ENCODE results near the gene ZMIZ2.
"Not testable (repeated sequence)": the region's sequence is repeated elsewhere in the genome, so short reads cannot be mapped to it uniquely, and the experiment has no call there.

ZMIZ2 gene, protein sequence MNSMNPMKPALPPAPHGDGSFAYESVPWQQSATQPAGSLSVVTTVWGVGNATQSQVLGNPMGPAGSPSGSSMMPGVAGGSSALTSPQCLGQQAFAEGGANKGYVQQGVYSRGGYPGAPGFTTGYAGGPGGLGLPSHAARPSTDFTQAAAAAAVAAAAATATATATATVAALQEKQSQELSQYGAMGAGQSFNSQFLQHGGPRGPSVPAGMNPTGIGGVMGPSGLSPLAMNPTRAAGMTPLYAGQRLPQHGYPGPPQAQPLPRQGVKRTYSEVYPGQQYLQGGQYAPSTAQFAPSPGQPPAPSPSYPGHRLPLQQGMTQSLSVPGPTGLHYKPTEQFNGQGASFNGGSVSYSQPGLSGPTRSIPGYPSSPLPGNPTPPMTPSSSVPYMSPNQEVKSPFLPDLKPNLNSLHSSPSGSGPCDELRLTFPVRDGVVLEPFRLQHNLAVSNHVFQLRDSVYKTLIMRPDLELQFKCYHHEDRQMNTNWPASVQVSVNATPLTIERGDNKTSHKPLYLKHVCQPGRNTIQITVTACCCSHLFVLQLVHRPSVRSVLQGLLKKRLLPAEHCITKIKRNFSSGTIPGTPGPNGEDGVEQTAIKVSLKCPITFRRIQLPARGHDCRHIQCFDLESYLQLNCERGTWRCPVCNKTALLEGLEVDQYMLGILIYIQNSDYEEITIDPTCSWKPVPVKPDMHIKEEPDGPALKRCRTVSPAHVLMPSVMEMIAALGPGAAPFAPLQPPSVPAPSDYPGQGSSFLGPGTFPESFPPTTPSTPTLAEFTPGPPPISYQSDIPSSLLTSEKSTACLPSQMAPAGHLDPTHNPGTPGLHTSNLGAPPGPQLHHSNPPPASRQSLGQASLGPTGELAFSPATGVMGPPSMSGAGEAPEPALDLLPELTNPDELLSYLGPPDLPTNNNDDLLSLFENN
- 67.1 to 78.4 reads per million in 2 experiments for total RNA-seq

GRCh38 chr7:44748045-44748947 lies at the start of gene ZMIZ2:
Gene ZMIZ2, plus strand, starts transcription at chr7:44748847. Its CDS starts 7,403 bp downstream, at chr7:44756250.
- DNase-seq (ENCODE audit: low read depth): peak; percentile 85

- not testable (repeated sequence) for DNase-seq (ENCODE audit: low read depth)
Observed at GRCh38 chr7:44699598-44699997, 49.0 kb upstream of the ZMIZ2 start.

GRCh38 chr7:44700322-44700721 lies 48.3 kb upstream of the ZMIZ2 start:
- no peak for DNase-seq (ENCODE audit: low read depth)

DNA sequence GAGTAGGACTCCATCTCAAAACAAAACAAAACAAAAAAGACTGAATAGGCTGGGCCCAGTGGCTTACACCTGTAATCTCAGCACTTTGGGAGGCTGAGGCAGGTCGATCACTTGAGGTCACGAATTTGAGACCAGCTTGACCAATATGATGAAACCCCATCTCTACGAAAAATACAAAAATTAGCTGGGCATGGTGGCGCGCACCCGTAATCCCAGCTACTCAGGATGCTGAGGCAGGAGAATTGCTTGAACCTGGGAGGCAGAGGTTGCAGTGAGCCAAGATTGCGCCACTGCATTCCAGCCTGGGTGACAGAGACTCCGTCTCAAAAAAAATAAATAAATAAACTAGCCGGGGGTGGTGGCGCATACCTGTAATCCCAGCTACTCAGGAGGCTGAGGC lies 45.3 kb upstream of the ZMIZ2 start:
- not testable (repeated sequence) for DNase-seq (ENCODE audit: low read depth)

DNA sequence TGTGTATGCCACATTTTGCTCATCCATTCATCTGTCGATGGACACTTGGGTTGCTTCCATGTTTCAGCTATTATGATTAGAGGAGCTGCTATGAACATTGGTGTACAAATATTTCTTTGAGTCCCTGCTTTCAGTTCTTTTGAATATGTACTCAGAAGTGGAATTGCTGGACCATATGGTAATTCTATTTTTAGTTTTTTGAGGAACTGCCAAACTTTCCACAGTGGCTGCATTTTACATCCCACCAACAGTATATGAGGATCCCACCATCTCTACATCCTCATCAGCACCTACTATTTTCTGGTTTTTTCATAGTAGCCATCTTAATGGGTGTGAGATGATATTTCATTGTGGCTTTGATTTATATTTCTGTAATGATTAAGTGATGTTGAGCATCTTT lies 44.7 kb upstream of the ZMIZ2 start:
- DNase-seq (ENCODE audit: low read depth): no peak

DNA sequence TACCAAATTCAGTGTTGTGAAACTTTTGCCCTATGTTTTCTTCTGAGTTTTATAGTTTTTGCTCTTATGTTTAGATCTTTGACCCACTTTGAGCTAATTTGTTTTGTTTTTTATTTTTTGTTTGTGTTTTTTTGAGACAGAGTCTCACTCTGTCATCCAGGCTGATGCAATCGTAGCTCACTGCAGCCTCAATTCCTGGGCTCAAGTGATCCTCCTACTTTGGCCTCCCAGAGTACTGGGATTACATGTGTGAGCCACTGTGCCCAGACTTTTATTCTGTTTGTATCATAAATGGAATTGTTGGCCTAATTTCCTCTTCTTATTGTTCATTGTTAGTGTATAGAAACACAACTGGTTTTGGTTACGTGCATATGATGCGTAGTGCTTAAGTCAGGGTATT lies 43.2 kb upstream of the ZMIZ2 start:
- DNase-seq (ENCODE audit: low read depth): no peak

DNA sequence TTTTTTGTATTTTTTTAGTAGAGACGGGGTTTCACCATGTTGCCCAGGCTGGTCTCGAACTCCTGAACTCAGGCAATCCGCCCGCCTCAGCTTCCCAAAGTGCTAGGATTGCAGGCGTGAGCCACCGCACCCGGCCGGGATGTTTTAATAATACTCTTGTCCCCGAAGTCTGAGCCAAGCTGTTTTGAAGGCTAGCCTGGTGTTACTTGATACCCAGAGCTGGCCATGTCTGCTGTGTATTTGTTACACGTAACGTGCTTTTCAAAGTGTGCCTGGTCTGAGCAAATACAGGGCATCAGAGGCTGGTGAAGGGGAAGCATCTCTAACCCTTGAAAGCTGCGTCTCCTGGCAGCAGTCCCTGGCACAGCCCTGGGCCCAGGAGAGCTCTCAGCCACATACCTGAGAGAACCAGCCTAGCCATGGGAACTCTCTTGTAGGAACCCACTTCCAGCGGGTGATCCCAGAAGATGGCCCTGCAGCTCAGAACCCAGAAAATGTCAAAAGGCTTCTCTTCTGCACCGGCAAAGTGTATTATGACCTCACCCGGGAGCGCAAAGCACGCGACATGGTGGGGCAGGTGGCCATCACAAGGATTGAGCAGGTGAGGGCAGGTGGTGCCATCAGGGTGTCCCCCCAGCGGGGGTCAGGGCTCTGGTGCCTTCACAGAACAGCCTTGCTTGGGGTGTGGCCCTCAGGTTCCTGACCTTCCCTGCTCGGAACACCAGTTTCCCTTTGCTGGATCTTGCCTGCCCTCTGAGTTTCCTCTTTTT lies 41.7 kb upstream of the ZMIZ2 start:
- no peak for DNase-seq (ENCODE audit: low read depth)

DNA sequence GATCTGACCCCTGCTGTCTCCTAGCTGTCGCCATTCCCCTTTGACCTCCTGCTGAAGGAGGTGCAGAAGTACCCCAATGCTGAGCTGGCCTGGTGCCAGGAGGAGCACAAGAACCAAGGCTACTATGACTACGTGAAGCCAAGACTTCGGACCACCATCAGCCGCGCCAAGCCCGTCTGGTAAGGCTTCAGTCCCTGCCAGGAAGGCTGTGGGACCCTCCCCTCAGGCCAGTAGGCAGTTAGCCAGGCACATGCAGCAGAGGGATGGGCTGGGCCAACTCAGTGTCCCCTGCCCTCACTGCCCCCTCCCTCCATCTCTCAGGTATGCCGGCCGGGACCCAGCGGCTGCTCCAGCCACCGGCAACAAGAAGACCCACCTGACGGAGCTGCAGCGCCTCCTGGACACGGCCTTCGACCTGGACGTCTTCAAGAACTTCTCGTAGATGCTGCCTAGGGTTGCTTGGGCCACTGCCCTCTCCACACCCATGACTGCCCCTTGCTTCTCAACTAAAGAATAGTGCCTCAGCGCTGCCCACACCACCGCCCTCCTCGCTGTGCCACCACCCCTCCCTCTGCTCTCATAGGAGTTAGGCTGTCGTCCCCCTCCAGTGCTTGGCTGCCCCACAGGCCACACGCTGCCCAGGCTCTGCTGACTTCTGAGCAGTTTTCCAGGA lies 41.0 kb upstream of the ZMIZ2 start:
- DNase-seq (ENCODE audit: low read depth): no peak

DNA sequence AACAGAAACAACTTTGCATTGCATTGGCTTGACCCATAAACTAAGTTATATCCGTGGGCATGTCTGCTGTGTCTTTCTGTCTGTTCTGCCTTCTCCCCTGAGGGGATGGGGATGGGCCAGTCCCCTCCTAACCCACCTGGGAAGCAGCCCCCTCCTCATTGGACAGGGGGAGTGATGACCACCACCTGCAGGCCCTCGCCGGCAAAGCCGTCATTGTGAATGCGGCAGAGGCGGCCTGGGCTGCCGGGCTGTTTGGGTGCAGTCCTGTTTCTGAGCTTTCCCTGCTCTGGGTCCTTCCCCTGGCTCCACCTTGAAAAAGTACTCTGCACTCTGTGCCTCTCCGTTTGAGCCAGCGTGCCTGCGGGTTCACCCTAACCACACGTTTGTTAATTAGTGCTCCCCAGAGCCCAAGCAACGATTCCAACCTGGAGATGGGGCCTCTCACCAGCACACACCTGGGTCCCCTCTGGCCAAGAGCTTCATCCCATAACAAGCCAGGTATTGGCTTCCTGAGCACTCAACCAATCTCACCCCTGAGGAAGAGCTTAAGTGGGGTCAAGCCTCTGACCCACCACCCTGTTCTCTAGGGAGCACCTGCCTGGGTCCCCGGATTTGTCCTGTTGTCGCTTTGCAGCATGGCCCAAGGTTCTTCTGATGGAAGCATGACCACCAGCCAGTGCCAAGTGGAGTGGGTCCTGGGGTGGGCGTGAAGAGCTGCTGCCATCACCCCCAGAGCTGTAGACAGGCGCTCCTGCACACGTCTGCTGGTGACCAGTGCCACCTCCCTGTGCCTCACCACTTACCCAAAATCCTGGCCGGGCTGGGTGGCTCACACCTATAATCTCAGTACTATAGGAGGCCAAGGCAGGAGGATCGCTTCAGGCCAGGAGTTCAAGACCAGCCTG lies 39.4 kb upstream of the ZMIZ2 start:
- DNase-seq (ENCODE audit: low read depth): no peak

GRCh38 chr7:44709945-44710596 lies 38.6 kb upstream of the ZMIZ2 start:
- DNase-seq (ENCODE audit: low read depth): no peak

GRCh38 chr7:44711528-44711927 lies 37.1 kb upstream of the ZMIZ2 start:
- no peak for DNase-seq (ENCODE audit: low read depth)

DNA sequence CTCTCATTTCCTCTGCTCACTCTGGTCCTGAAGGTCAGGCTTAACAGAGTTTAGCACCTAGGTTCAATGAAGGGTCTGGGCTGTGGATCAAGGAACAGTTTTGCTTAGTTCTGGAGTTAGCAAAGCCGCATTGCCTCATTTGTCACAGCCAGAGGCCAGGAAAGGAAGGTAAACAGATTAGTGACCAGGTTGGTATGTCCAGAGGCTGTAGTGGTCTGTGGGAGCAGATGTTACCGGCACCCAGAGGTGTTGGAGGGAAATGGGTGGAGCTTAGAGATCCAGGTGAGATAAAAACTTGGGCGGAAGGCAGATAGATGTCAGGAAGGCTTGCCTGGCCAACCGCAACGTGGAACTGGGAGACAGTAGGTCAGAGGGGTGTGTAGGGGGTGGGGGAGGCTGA lies 36.6 kb upstream of the ZMIZ2 start:
- no peak for DNase-seq (ENCODE audit: low read depth)

GRCh38 chr7:44713141-44713540 lies 35.5 kb upstream of the ZMIZ2 start:
- DNase-seq (ENCODE audit: low read depth): no peak

DNA sequence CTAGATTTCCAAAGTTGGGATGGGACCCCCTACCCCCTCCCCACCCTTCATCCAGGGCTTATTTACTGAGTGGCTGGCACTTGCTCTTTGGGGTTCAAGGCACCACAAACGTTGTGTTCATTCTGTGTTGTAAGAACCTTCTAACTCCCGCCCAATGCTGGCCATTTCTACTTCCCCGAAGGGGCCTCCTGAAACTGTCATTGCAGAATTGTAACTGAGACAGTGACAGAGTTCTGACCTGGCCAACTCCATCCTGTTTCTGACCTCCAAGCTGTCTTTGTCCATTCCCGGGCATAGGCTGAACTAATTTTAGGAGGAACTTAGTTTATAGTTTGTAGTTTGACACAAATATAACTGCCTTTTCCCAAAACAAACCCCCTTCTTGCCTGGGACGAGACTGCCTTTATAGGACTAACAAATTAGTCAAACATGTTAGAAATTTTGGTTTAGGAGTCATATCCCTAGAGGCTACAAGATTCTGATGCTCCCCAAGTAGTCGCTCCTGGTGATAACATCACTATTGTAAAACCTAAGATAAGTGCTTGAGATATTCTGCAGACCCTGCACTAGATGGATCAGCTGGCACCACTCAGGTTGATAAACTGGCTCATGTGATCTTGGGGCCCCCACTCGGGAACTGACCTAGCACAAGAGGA lies 34.8 kb upstream of the ZMIZ2 start:
- DNase-seq (ENCODE audit: low read depth): no peak

GRCh38 chr7:44716205-44716604 lies 32.4 kb upstream of the ZMIZ2 start:
- no peak for DNase-seq (ENCODE audit: low read depth)

- no peak for DNase-seq (ENCODE audit: low read depth)
Observed at GRCh38 chr7:44720301-44720700, 28.3 kb upstream of the ZMIZ2 start.

- no peak for DNase-seq (ENCODE audit: low read depth)
Observed at GRCh38 chr7:44724276-44724675, 24.4 kb upstream of the ZMIZ2 start.

DNA sequence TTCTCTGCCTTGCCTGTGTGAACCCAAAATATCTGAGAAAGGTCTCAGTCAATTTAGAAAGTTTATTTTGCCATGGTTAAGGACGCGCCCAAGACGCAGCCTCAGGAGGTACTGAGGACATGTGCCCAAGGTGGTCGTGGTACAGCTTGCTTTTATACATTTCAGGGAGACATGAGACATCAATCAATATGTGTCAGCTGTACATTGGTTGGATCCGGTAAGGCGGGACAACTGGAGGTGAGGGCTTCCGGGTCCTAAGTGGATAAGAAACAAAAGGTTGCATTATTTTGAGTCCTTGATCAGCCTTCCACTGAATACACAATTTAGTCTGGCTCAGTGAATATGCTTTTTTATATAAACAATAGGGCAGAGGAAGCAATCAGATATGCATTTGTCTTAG lies 22.4 kb upstream of the ZMIZ2 start:
- not testable (repeated sequence) for DNase-seq (ENCODE audit: low read depth)

All from T follicular helper cell (primary cell).